Caki2 (cell line): ENCODE results near the gene VIM. TPM values are rescaled to one million over a fixed set of nuclear protein-coding genes. Genes with fewer than 3 reads are reported as not detected.
"Not testable (repeated sequence)": the region's sequence is repeated elsewhere in the genome, so short reads cannot be mapped to it uniquely, and the experiment has no call there.

Experiments
- DNase-seq: peaks from one replicate; pipeline ENCODE4 v3.0.0-alpha.2; 2015; ENCODE audit warnings: low read depth
- in situ Hi-C: cut with HindIII; loops from 2 replicates; pipeline ENCODE4 v1.10.0; 2016; ENCODE audit warnings: low sequenced_read_pairs, low pct_unique_long_range_greater_than_20kb, mixed read lengths
- total RNA-seq: library from RNA; depleted of rRNA; stranded (reverse); fragments of >200 nt; shearing (Covaris generic); gene quantifications from 2 replicates; pipeline ENCODE4 v1.2.3, GENCODE V29; 2014; ENCODE audit warnings: low replicate concordance

The VIM gene
- total RNA-seq, 1 experiment from 2014 or later = 4,793 TPM

- in situ Hi-C loops = no loop called here
- no peak for DNase-seq
Observed at GRCh38 chr10:17241611-17242333, 13.7 kb downstream of the VIM start.

DNA sequence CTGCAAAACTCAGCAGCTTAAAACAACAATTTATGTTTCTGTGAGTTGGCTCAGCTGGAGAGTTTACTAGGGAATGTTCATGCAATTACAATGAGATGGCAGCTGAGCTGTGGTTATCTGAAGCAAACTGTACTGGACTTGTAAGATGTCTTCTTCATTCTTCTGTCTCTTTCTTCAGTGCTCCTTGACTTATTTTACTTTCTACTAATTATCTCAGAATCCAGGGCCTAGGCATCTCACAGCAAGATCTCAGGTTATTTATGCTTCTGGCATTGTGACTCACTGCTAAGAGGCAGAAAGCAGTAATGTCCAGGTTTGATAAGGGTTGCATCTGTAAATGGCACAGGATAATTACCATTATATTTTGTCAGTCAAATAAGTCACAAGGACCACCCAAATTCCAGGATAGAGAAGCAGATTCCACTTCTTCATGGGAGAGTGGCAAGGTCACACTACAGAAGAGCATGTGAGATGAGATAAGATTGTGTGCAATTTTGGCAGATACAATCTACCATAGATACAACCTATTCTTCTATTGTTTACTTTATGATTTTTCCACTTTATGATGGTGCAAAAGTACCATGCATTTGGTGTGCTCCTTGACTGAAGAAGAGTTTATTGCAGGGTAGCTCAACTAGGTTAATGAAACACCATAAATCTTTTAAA is 16.8 kb downstream of the VIM start:
- in situ Hi-C loops = no loop called here

GRCh38 chr10:17247210-17247609 is 19.2 kb downstream of the VIM start:
- in situ Hi-C loops = no loop called here
- no peak for DNase-seq

More for the DNA sequence above, 16.8 kb downstream of the VIM start:
- DNase-seq = no peak

GRCh38 chr10:17248964-17249363 is 20.9 kb downstream of the VIM start:
- no peak for DNase-seq
- in situ Hi-C loops = no loop called here

GRCh38 chr10:17249820-17250219 is 21.8 kb downstream of the VIM start:
- DNase-seq = no peak
- in situ Hi-C loops = no loop called here

DNA sequence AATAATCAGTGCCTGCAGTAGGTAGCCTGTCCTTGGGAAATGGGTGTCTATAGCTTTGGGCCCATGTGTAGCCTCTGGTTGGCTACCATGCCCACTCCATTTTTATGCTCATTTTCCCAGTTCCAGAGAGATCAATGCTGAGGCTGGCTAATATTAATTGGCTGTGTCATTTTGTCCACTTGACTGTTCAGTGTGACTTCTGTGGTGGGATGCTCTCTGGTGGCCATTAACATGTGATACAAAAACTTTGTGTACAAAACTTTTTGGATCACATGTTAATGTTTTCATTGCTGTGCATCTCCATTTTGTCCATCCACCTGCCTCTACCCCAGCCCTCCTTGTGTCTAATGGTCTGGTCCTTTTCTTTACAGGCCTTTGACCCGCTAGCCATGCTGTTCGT is 22.7 kb downstream of the VIM start:
- in situ Hi-C loops = no loop called here

GRCh38 chr10:17254543-17255050 is 26.6 kb downstream of the VIM start:
- in situ Hi-C loops, DNase-seq: not testable (repeated sequence)

More for the DNA sequence above, 22.7 kb downstream of the VIM start:
- DNase-seq = no peak

- DNase-seq = no peak
- in situ Hi-C loops = no loop called here
Observed at GRCh38 chr10:17255512-17255911, 27.5 kb downstream of the VIM start.

DNA sequence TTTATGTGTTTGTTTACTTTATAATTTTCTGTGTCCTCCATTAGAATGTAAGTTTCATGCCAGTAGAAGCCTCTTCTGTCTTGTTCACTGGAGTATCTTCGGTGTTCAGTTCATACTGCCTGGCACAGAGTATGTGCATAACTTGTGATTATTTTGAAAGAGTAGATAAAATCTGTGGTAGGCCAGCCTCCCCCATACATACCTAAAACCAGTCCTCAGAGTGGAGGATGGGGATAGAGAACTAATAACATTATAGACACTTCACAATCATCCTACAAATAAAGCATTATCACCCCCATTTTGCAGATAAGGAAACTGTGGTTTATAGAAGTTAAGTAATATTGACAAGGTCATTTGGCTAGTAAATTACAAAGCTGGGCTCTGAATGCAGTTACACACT is 28.0 kb downstream of the VIM start:
- DNase-seq = no peak
- in situ Hi-C loops = no loop called here

- in situ Hi-C loops = no loop called here
- no peak for DNase-seq
Observed at GRCh38 chr10:17256627-17257026, 28.6 kb downstream of the VIM start.

DNA sequence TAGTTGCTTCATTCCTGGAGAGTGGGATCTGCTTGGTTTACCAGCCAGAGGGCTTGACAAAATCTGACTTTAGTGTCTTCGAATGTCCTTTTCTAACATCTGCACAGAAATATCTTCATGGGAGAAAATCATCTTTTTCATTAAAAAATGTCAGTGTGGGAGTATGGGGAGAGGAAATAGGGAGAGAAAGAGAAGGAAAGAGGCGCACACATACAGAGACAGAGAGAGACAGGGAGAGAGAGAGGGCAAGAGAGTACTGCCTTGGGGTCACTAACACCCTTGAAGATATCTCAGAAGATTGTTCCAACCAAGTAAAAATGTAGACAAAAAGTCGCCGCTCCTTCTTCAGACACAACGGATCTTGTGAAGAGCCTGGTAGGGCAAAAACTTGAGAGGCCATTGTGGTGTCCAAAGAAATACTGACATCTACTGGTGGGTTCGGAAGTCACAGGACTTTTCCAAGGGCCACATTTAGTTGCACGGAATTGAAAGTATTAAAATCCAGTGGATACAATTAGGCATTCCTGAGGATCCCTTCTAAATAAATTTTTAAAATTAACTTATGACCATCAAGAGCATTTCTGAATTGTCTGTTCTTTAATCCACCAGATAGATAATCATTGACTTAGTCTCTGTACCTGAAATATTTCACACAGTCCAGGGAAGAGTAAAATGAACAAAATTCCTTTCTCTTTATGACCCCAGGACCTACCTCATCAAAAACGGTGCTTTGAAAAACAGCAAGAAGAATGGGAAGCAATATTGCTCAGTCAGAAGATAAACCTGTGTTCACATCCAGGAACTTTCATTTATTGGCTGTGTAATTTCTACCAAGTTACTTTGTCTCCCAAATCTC is 29.7 kb downstream of the VIM start:
- in situ Hi-C loops = no loop called here
- peak; percentile 48 for DNase-seq

GRCh38 chr10:17262502-17262901 is 34.5 kb downstream of the VIM start:
- no peak for DNase-seq
- in situ Hi-C loops = no loop called here

- in situ Hi-C loops = no loop called here
- no peak for DNase-seq
Observed at GRCh38 chr10:17263580-17263979, 35.5 kb downstream of the VIM start.

DNA sequence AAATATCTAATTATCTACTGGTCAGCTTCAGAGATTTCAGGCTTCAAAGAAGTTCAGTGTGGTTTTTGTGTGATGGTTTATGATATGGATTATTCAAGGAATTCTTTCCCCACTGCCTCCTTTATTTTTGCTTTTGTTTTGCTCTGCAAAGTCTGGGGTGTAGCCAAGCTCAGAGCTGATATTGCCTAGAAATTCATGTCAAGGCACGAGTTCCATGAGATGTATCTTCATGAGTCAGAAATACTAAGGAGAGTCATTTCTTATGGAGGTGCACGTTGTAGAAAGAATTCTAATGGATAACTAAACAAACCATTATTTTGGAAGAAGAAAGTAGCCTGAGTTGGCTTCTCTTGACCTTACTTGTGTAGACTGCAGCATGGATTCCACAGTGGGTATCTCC is 37.4 kb downstream of the VIM start:
- DNase-seq = no peak
- in situ Hi-C loops = no loop called here

GRCh38 chr10:17266549-17266948 is 38.5 kb downstream of the VIM start:
- in situ Hi-C loops, DNase-seq: not testable (repeated sequence)

- in situ Hi-C loops = no loop called here
- DNase-seq = no peak
Observed at GRCh38 chr10:17272648-17273047, 44.6 kb downstream of the VIM start.

DNA sequence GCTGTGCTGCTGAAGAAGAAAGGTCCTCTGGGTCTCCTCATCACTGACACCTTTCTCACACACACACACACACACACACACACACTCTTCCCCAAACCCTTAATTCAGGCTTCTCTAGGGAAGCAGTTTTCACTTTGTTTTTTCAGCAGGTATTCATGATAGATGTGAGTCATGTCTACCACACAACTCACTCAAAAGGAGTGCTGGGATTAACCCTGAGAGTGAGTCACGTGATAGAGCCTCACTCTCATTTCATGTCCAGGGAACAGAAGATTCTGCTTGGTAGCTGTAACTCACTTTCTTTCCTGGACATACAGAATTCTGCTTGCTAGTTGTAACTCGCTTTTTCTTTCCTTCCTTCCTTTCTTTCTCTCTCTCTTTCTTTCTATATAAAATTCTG is 45.4 kb downstream of the VIM start:
- peak; percentile 16 for DNase-seq
- in situ Hi-C loops = no loop called here

GRCh38 chr10:17276756-17277424 is 48.8 kb downstream of the VIM start:
- DNase-seq = no peak
- in situ Hi-C loops = no loop called here
